Astrocyte (in vitro differentiated cells and primary cell): Measurements from ENCODE around the gene MBP. TPM values are rescaled to one million over a fixed set of nuclear protein-coding genes. Genes with fewer than 3 reads are reported as not detected.
A peak's percentile ranks its signal among the peaks of the same experiment; 100 is the strongest.

Experiments
- DNase-seq: peaks from one replicate; pipeline ENCODE4 v3.0.0-alpha.2; 2010; ENCODE audit warnings: low read depth
- FAIRE-seq: peaks from 2 replicates; lab custom pipeline; 2011; peaks lifted over from hg19 to GRCh38; lab: Jason Lieb, UNC
- H2AFZ ChIP-seq: 2 replicates; pipeline ENCODE4 v1.6.0; 2012; ENCODE audit warnings: low read depth, low read length, inconsistent platforms
- H3K27ac ChIP-seq: 2 replicates; pipeline ENCODE4 v1.5.1; 2011; ENCODE audit warnings: low read depth, low read length, inconsistent platforms
- H3K27me3 ChIP-seq: 2 replicates; pipeline ENCODE4 v1.6.0; 2011; ENCODE audit warnings: low read length, inconsistent platforms; ENCODE audit not compliant: insufficient read depth
- H3K36me3 ChIP-seq: 2 replicates; pipeline ENCODE4 v1.5.1; 2011; ENCODE audit warnings: low read length, inconsistent platforms; ENCODE audit not compliant: insufficient read depth
- H3K4me1 ChIP-seq: 2 replicates; pipeline ENCODE4 v1.5.1; 2011; ENCODE audit warnings: low read length, inconsistent platforms; ENCODE audit not compliant: insufficient read depth
- H3K4me2 ChIP-seq: 2 replicates; pipeline ENCODE4 v1.6.0; 2012; ENCODE audit warnings: low read length, inconsistent platforms
- H3K4me3 ChIP-seq: 2 replicates; pipeline ENCODE4 v1.5.1; 2011; ENCODE audit warnings: low read depth, mild to moderate bottlenecking, low read length, inconsistent platforms; ENCODE audit not compliant: insufficient read depth
- H3K79me2 ChIP-seq: 2 replicates; pipeline ENCODE4 v1.6.0; 2012; ENCODE audit warnings: mild to moderate bottlenecking, low read length, inconsistent platforms; ENCODE audit not compliant: insufficient read depth
- H3K9ac ChIP-seq: 2 replicates; pipeline ENCODE4 v1.6.0; 2012; ENCODE audit warnings: mild to moderate bottlenecking, low read length, inconsistent platforms
- H3K9me3 ChIP-seq: 2 replicates; pipeline ENCODE4 v1.5.1; 2012; ENCODE audit warnings: low read depth, mild to moderate bottlenecking, low read length, inconsistent platforms; ENCODE audit not compliant: insufficient read depth
- H4K20me1 ChIP-seq: 2 replicates; pipeline ENCODE4 v1.6.0; 2012; ENCODE audit warnings: low read length, inconsistent platforms; ENCODE audit not compliant: insufficient read depth
- H3K27ac Mint-ChIP-seq: one replicate; pipeline ENCODE4 v1.8.0; 2021; ENCODE audit warnings: mild to moderate bottlenecking, mixed read lengths; ENCODE audit not compliant: unreplicated experiment
- H3K27me3 Mint-ChIP-seq: one replicate; pipeline ENCODE4 v1.8.0; 2021; ENCODE audit warnings: low read depth, mixed read lengths; ENCODE audit not compliant: unreplicated experiment
- H3K36me3 Mint-ChIP-seq: one replicate; pipeline ENCODE4 v1.8.0; 2021; ENCODE audit warnings: low read depth, mixed read lengths; ENCODE audit not compliant: unreplicated experiment
- H3K4me1 Mint-ChIP-seq: one replicate; pipeline ENCODE4 v1.8.0; 2021; ENCODE audit warnings: low read depth, mixed read lengths; ENCODE audit not compliant: unreplicated experiment
- H3K4me3 Mint-ChIP-seq: one replicate; pipeline ENCODE4 v1.8.0; 2021; ENCODE audit warnings: mild to moderate bottlenecking, moderate library complexity, mixed read lengths; ENCODE audit not compliant: unreplicated experiment
- H3K9me3 Mint-ChIP-seq: one replicate; pipeline ENCODE4 v1.8.0; 2021; ENCODE audit warnings: mild to moderate bottlenecking, mixed read lengths; ENCODE audit not compliant: unreplicated experiment
- CTCF ChIP-seq: IDR thresholded peaks from 2 replicates; pipeline ENCODE4 v1.5.1; 2011; ENCODE audit warnings: low read depth, mild to moderate bottlenecking, inconsistent platforms, low read length, moderate library complexity; ENCODE audit not compliant: insufficient read depth
- EZH2 ChIP-seq: IDR thresholded peaks from 2 replicates; pipeline ENCODE4 v1.6.1; 2012; ENCODE audit warnings: mild to moderate bottlenecking, low read length, inconsistent platforms; ENCODE audit not compliant: insufficient read depth
- total RNA-seq: library from RNA; stranded (reverse); gene quantifications from 2 replicates; pipeline ENCODE4 v1.2.1, GENCODE V29; 2021

MBP gene
- total RNA-seq, 1 donor from 2014 or later = 11.4 TPM

GRCh38 chr18:76953583-76954233 is 178.9 kb downstream of the MBP start:
- no peaks in the 10 kb centered on the region for H3K4me1 ChIP-seq
- H3K4me2 ChIP-seq = no peak overlapping the region
- Mint-ChIP-seq H3K4me1 (no peaks in the 10 kb centered on the region), H3K36me3 (peaks cover 23% of the 10 kb centered on the region), H3K9me3 (no peaks in the 10 kb centered on the region), H3K27ac (no peak overlapping the region), H3K27me3 (no peaks in the 10 kb centered on the region), H3K4me3 (no peak overlapping the region)
- no peak overlapping the region for H3K4me3 ChIP-seq
- no peak overlapping the region for H2AFZ ChIP-seq
- H3K9ac ChIP-seq = no peak overlapping the region
- H3K27me3 ChIP-seq = no peaks in the 10 kb centered on the region
- TF ChIP-seq CTCF = no peak
- TF ChIP-seq EZH2 = no peak
- DNase-seq (peak; percentile 19), FAIRE-seq (no peak)
- H4K20me1 ChIP-seq = peaks cover 3% of the 10 kb centered on the region
- no peak overlapping the region for H3K27ac ChIP-seq
- H3K36me3 ChIP-seq = peaks cover 12% of the 10 kb centered on the region
- no peaks in the 10 kb centered on the region for H3K9me3 ChIP-seq
- H3K79me2 ChIP-seq = no peaks in the 10 kb centered on the region

- no peaks in the 10 kb centered on the region for H3K27me3 ChIP-seq
- H3K4me3 ChIP-seq = no peak overlapping the region
- no peak overlapping the region for H3K27ac ChIP-seq
- no peak for FAIRE-seq
- no peaks in the 10 kb centered on the region for H3K79me2 ChIP-seq
- Mint-ChIP-seq H3K4me1 (no peaks in the 10 kb centered on the region), H3K36me3 (peaks cover 22% of the 10 kb centered on the region), H3K27ac (no peak overlapping the region), H3K27me3 (no peaks in the 10 kb centered on the region), H3K4me3 (no peak overlapping the region), H3K9me3 (no peaks in the 10 kb centered on the region)
- peaks cover 3% of the 10 kb centered on the region for H4K20me1 ChIP-seq
- H3K9ac ChIP-seq = no peak overlapping the region
- no peaks in the 10 kb centered on the region for H3K9me3 ChIP-seq
- peaks cover 13% of the 10 kb centered on the region for H3K36me3 ChIP-seq
- no peaks in the 10 kb centered on the region for H3K4me1 ChIP-seq
- no peak overlapping the region for H2AFZ ChIP-seq
- no peak for DNase-seq
- H3K4me2 ChIP-seq = no peak overlapping the region
- no peak for TF ChIP-seq EZH2
- TF ChIP-seq CTCF = no peak
Observed at GRCh38 chr18:76953156-76953555, 179.4 kb downstream of the MBP start.

- FAIRE-seq (no peak), DNase-seq (no peak)
- no peaks in the 10 kb centered on the region for H3K27me3 ChIP-seq
- H3K9ac ChIP-seq = no peak overlapping the region
- H3K9me3 Mint-ChIP-seq = no peaks in the 10 kb centered on the region
- H3K36me3 Mint-ChIP-seq = peaks cover 22% of the 10 kb centered on the region
- no peaks in the 10 kb centered on the region for H3K9me3 ChIP-seq
- peaks cover 3% of the 10 kb centered on the region for H4K20me1 ChIP-seq
- TF ChIP-seq EZH2 = no peak
- no peak for TF ChIP-seq CTCF
- H3K4me3 Mint-ChIP-seq = no peak overlapping the region
- H2AFZ ChIP-seq = no peak overlapping the region
- no peak overlapping the region for H3K4me3 ChIP-seq
- no peak overlapping the region for H3K27ac ChIP-seq
- no peaks in the 10 kb centered on the region for H3K27me3 Mint-ChIP-seq
- H3K36me3 ChIP-seq = peaks cover 13% of the 10 kb centered on the region
- no peak overlapping the region for H3K27ac Mint-ChIP-seq
- no peaks in the 10 kb centered on the region for H3K4me1 Mint-ChIP-seq
- H3K4me2 ChIP-seq = no peak overlapping the region
- no peaks in the 10 kb centered on the region for H3K4me1 ChIP-seq
- no peaks in the 10 kb centered on the region for H3K79me2 ChIP-seq
Observed at GRCh38 chr18:76952747-76953146, 179.8 kb downstream of the MBP start.
